HepG2 (cell line): ENCODE results near the gene MRPS10. TPM values are rescaled to one million over a fixed set of nuclear protein-coding genes. Genes with fewer than 3 reads are reported as not detected.

Experiments
- ATAC-seq: fragments of 200-7000 bp; cut with Tn5 transposase; 3 replicates; pipeline ENCODE4 v1.9.1; 2020; ENCODE audit warnings: mild to moderate bottlenecking, moderate library complexity
- BruUV-seq: library from RNA; stranded (reverse); fragments of 400-500 nt; replicated peaks from 2 replicates; lab custom pipeline; 2021; lab: Mats Ljungman, UMichigan
- CTCF ChIA-PET: fragments of 300-600 bp; formaldehyde crosslinking; extraction: SDS; loops from one replicate; lab custom pipeline; 2021; ENCODE audit warnings: low total read pairs, inconsistent platforms, low intra/inter-chr PET ratio; lab: Yijun Ruan, JAX
- POLR2A ChIA-PET: fragments of 350-600 bp; sonication (Branson Sonifier 250); formaldehyde crosslinking; loops from one replicate; lab custom pipeline; 2020; ENCODE audit warnings: antibody characterized with exemption, inconsistent platforms; lab: Yijun Ruan, JAX
- DNase-seq: peaks from one replicate; pipeline ENCODE4 v3.0.0-alpha.2; 2015; ENCODE audit warnings: low spot score
- FAIRE-seq: peaks from 3 replicates; lab custom pipeline; 2011; peaks lifted over from hg19 to GRCh38; lab: Jason Lieb, UNC
- H2AFZ ChIP-seq: one replicate; pipeline ENCODE4 v1.6.1; 2011; ENCODE audit warnings: low read length, inconsistent platforms
- H3K27ac ChIP-seq: fragments of 300-600 bp; 3 replicates; pipeline ENCODE4 v1.8.0; 2011; ENCODE audit warnings: mixed run types, mild to moderate bottlenecking, mixed read lengths, low read length, inconsistent platforms; ENCODE audit not compliant: insufficient read depth; ENCODE audit errors: extremely low read length
- H3K27me3 ChIP-seq, 2 experiments: fragments of 200-600 bp in 1 of 2; 2 replicates in 1 of 2; 3 replicates in 1 of 2; pipeline versions ENCODE4 v1.6.0 to v1.8.0; 2011; ENCODE audit warnings: low read length in 2 of 2, mild to moderate bottlenecking in 2 of 2, moderate library complexity in 2 of 2, inconsistent platforms in 1 of 2; ENCODE audit not compliant: insufficient read depth in 2 of 2, control insufficient read depth in 1 of 2
- H3K36me3 ChIP-seq, 2 experiments: fragments of 200-600 bp in 1 of 2; replicated peaks in 1 of 2; 2 replicates in 1 of 2; 3 replicates in 1 of 2; pipeline versions ENCODE4 v1.5.1 to v1.8.0; 2011; ENCODE audit warnings: low read length in 2 of 2, inconsistent platforms in 1 of 2; ENCODE audit not compliant: insufficient read depth in 2 of 2, control insufficient read depth in 1 of 2
- H3K4me1 ChIP-seq: 2 replicates; pipeline ENCODE4 v1.5.1; 2012; ENCODE audit warnings: low read length, inconsistent platforms; ENCODE audit not compliant: insufficient read depth
- H3K4me2 ChIP-seq: 2 replicates; pipeline ENCODE4 v1.6.0; 2011; ENCODE audit warnings: low read depth, low read length, inconsistent platforms
- H3K4me3 ChIP-seq, 3 experiments: fragments of 200-600 bp in 1 of 3; sonication (generic), shearing (Covaris generic) in 1 of 3; replicated peaks in 1 of 3; 2 replicates each; pipeline ENCODE4 v1.5.1; 2011 to 2016; ENCODE audit warnings: low read length in 3 of 3, inconsistent platforms in 2 of 3, low read depth in 2 of 3, mild to moderate bottlenecking in 2 of 3, control low read depth in 1 of 3, mixed read lengths in 1 of 3; ENCODE audit not compliant: insufficient read depth in 1 of 3
- H3K79me2 ChIP-seq: one replicate; pipeline ENCODE4 v1.6.1; 2011; ENCODE audit warnings: low read length, inconsistent platforms; ENCODE audit not compliant: insufficient read depth
- H3K9ac ChIP-seq: 2 replicates; pipeline ENCODE4 v1.6.0; 2011; ENCODE audit warnings: mild to moderate bottlenecking, low read depth, low read length, inconsistent platforms; ENCODE audit not compliant: insufficient read depth
- H3K9me3 ChIP-seq: 2 replicates; pipeline ENCODE4 v1.5.1; 2012; ENCODE audit warnings: mild to moderate bottlenecking, low read length
- H4K20me1 ChIP-seq: 2 replicates; pipeline ENCODE4 v1.6.0; 2011; ENCODE audit warnings: inconsistent platforms, mild to moderate bottlenecking, low read length, moderate library complexity; ENCODE audit not compliant: insufficient read depth
- ETV6 ChIP-seq: sonication (generic); formaldehyde crosslinking; conservative IDR thresholded peaks from 2 replicates; pipeline ENCODE4 v1.4.0; 2020; ENCODE audit warnings: missing genetic modification reagents
- HMG20B ChIP-seq: conservative IDR thresholded peaks from 2 replicates; pipeline ENCODE4 v1.6.1; 2016; ENCODE audit warnings: missing genetic modification reagents, missing compliant biosample characterization
- MNT ChIP-seq: fragments of 450-650 bp; IDR thresholded peaks from 2 replicates; pipeline ENCODE4 v1.6.1; 2016
- ZFP82 ChIP-seq: sonication (generic); formaldehyde crosslinking; IDR thresholded peaks from 2 replicates; pipeline ENCODE4 v1.5.1; 2020; ENCODE audit warnings: mild to moderate bottlenecking, missing genetic modification reagents, borderline replicate concordance
- ZNF615 ChIP-seq: sonication (generic); formaldehyde crosslinking; IDR thresholded peaks from 2 replicates; pipeline ENCODE4 v1.5.0; 2020; ENCODE audit warnings: mild to moderate bottlenecking, missing genetic modification reagents, borderline replicate concordance
- ZNF616 ChIP-seq: sonication (generic); formaldehyde crosslinking; IDR thresholded peaks from 2 replicates; pipeline ENCODE4 v1.5.0; 2020; ENCODE audit warnings: low read depth, mild to moderate bottlenecking, missing genetic modification reagents
- ZNF768 ChIP-seq: sonication (generic); formaldehyde crosslinking; IDR thresholded peaks from 2 replicates; pipeline ENCODE4 v1.4.0; 2020; ENCODE audit warnings: missing genetic modification reagents
- WGBS: methylation state at CpG from one replicate; pipeline ENCODE4 v1.1.6; 2017; ENCODE audit warnings: low lambda C conversion rate; 5-methylcytosine and 5-hydroxymethylcytosine counted together
- in situ Hi-C: cut with HindIII; loops from 2 replicates; pipeline ENCODE4 v1.10.0; 2017; ENCODE audit warnings: low pct_unique_long_range_greater_than_20kb; ENCODE audit not compliant: extremely low pct_ligation_motif_present
- intact Hi-C: fragments of 100-400 bp; cut with micrococcal nuclease; formaldehyde crosslinking; loops from one replicate; pipeline ENCODE4 v1.10.0; 2022; ENCODE audit not compliant: unreplicated experiment
- polyA plus RNA-seq, 8 experiments: library from polyadenylated mRNA; depleted of rRNA in 3 of 8; stranded (reverse) in 7 of 8; unstranded in 1 of 8; fragments of >200 nt; fragmentation: Illumina TruSeq in 4 of 8; extraction: Trizol in 4 of 8; gene quantifications; 2 replicates each; pipeline versions ENCODE4 v1.2.1 to v1.2.3, GENCODE V29; 2011 to 2016; ENCODE audit warnings: low read depth in 4 of 8, missing spikeins in 1 of 8, mixed read lengths in 1 of 8; ENCODE audit not compliant: insufficient read depth in 1 of 8
- total RNA-seq, 5 experiments: library from RNA; depleted of rRNA; stranded (reverse); fragments of >200 nt; fragmentation: Illumina TruSeq; extraction: Trizol; gene quantifications; 2 replicates each; pipeline ENCODE4 v1.2.3, GENCODE V29; 2016; ENCODE audit warnings: low read depth in 1 of 5

The MRPS10 gene
- total and polyA plus RNA-seq, 2 of the 13 experiments (the other 11 are each of a cell fraction or from before 2014, with no cell fraction given), result 31.7 to 54.6 TPM

GRCh38 chr6:42171813-42172581 is 45.7 kb downstream of the MRPS10 start:
- no peak overlapping the region for H3K27ac ChIP-seq
- intact Hi-C loops, result no loop called here
- no peak overlapping the region for H3K4me2 ChIP-seq
- H3K27me3 ChIP-seq, result peaks cover 2 to 3% of the 10 kb centered on the region in 2 experiments; a peak in 2 of 5 replicates
- ATAC-seq (no peak), DNase-seq (no peak), FAIRE-seq (no peak)
- H3K9ac ChIP-seq, result no peak overlapping the region
- no peak overlapping the region for H2AFZ ChIP-seq
- H3K4me3 ChIP-seq, result no peak overlapping the region
- in situ Hi-C loops, result no loop called here
- ChIA-PET POLR2A (no interaction called here), CTCF (no interaction called here)
- no peaks in the 10 kb centered on the region for H4K20me1 ChIP-seq
- peaks cover 2% of the 10 kb centered on the region for H3K4me1 ChIP-seq
- no peaks in the 10 kb centered on the region for H3K79me2 ChIP-seq
- whole genome bisulfite sequencing, result 69% methylated on average over 7 of the region's 7 CpGs
- H3K9me3 ChIP-seq, result no peaks in the 10 kb centered on the region
- TF ChIP-seq ZNF615, result no peak
- no peak for TF ChIP-seq ZNF616 (CRISPR knock-in tag)
- TF ChIP-seq ZNF768 (CRISPR knock-in tag), result peak; percentile 88
- TF ChIP-seq ZFP82, result no peak
- no peak for TF ChIP-seq HMG20B
- no peak for TF ChIP-seq ETV6 (CRISPR knock-in tag)
- TF ChIP-seq MNT, result no peak
- no TSS peak for BruUV-seq
- no peaks in the 10 kb centered on the region for H3K36me3 ChIP-seq
